Measurements from ENCODE around the gene RNF31.

The RNF31 gene

GRCh38 chr14:24181371-24182077 lies 34.2 kb downstream of the RNF31 start:
- no peak for TF ChIP-seq EZH2phosphoT487 (IDR thresholded peaks at IDR 0.05; ENCODE audit: low read depth)
- no peak for TF ChIP-seq CTCF (IDR thresholded peaks at IDR 0.05; ENCODE audit: low read depth, low read length)
- no peak overlapping the region for H3K4me3 ChIP-seq (ENCODE audit: low read length)
- H3K4me1 ChIP-seq (ENCODE audit: low read length): no peaks in the 10 kb centered on the region
- no peak overlapping the region for H2AFZ ChIP-seq (ENCODE audit: low read depth, low read length)
- H3K27me3 ChIP-seq (ENCODE audit: low read depth, low read length): no peaks in the 10 kb centered on the region
- peaks cover 5% of the 10 kb centered on the region; the same call in 1 of the 2 replicates for H3K79me2 ChIP-seq (ENCODE audit: low read length)
- no peaks in the 10 kb centered on the region for H4K20me1 ChIP-seq (ENCODE audit: insufficient read depth, low read length)
- no peak overlapping the region for H3K4me2 ChIP-seq (ENCODE audit: low read length)
- H3K36me3 ChIP-seq (replicated peaks; ENCODE audit: low read depth, low read length): peaks cover 71% of the 10 kb centered on the region
- H3K9ac ChIP-seq (ENCODE audit: low read length): no peak overlapping the region
- H3K9me3 ChIP-seq (ENCODE audit: insufficient read depth, low read length): no peaks in the 10 kb centered on the region
- no peak overlapping the region for H3K27ac ChIP-seq (ENCODE audit: low read length)

DNA sequence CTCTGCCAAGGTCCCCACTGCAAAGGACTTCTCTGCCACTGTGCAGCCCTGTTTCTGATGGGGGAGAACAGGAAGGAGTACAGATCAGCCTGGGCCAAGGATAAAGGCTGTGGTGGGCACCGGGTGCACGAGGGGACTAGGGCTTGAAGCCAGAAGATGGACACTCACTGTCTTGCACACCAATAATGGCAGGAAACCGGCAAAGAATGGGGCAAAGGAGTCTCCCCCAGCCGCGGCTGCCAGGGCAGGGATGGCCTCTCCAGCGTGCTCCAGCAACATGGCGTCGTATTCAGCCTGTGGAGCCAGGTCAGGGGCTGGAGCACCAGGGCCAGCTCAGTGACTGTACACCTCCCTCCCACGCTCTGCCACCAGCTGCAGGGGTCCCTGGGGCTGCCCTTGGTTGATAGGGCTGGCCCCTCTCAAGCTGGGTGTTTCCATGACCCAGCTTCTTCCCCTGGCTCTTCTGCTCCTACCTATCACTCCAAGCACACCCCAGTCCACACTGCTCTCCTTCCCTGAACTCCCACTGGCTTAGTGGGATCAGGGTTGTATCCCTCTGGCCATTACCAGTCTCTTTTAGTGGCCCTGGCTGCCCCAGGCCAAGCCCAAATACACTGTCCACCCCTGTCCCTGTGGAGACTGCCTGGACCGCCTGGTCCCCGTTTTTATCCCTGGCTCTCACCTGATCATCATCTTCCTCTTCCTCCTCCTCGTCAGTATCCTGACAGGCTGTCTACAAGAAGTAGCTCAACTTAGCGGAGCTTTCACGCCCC lies 35.0 kb downstream of the RNF31 start:
- Histone ChIP-seq H3K4me3 (ENCODE audit: low read length) (no peak overlapping the region), H3K79me2 (ENCODE audit: low read length) (peaks cover 13% of the 10 kb centered on the region), H3K4me1 (ENCODE audit: low read length) (peaks cover under 1% of the 10 kb centered on the region), H3K9me3 (ENCODE audit: insufficient read depth, low read length) (no peaks in the 10 kb centered on the region), H3K27ac (ENCODE audit: low read length) (no peak overlapping the region), H3K27me3 (ENCODE audit: low read depth, low read length) (no peaks in the 10 kb centered on the region), H3K36me3 (replicated peaks; ENCODE audit: low read depth, low read length) (peaks cover 70% of the 10 kb centered on the region), H3K4me2 (ENCODE audit: low read length) (no peak overlapping the region), H4K20me1 (ENCODE audit: insufficient read depth, low read length) (no peaks in the 10 kb centered on the region), H3K9ac (ENCODE audit: low read length) (no peak overlapping the region), H2AFZ (ENCODE audit: low read depth, low read length) (no peak overlapping the region)
- no peak for TF ChIP-seq EZH2phosphoT487 (IDR thresholded peaks at IDR 0.05; ENCODE audit: low read depth)
- no peak for TF ChIP-seq CTCF (IDR thresholded peaks at IDR 0.05; ENCODE audit: low read depth, low read length)

DNA sequence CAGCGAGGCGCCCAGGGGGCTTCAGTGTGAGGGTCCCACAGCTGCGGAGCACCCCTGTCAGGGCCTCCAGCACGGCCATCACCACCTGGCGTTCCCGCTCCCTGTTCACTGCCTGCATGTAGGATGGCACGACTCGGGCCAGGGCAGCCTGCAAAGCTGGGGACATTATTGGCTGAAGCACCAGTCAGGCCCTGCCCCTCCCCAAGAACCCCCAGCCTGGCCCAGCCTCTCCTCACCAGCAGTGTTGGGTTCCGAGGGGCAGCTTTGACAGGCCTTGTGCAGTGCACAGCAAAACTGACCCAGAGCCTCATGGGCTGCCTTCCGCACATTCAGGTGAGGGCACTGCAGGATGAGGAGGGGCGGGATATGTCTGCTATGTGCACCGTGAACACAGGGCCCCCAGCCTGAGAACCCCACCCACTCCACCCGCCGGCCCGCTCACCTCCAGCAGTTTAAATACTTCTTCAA lies 35.8 kb downstream of the RNF31 start:
- no peak for TF ChIP-seq EZH2phosphoT487 (IDR thresholded peaks at IDR 0.05; ENCODE audit: low read depth)
- no peak for TF ChIP-seq CTCF (IDR thresholded peaks at IDR 0.05; ENCODE audit: low read depth, low read length)
- no peaks in the 10 kb centered on the region for H3K9me3 ChIP-seq (ENCODE audit: insufficient read depth, low read length)
- peaks cover 68% of the 10 kb centered on the region for H3K36me3 ChIP-seq (replicated peaks; ENCODE audit: low read depth, low read length)
- H3K4me1 ChIP-seq (ENCODE audit: low read length): peaks cover 8% of the 10 kb centered on the region
- H3K4me3 ChIP-seq (ENCODE audit: low read length): no peak overlapping the region
- no peak overlapping the region for H3K9ac ChIP-seq (ENCODE audit: low read length)
- H3K79me2 ChIP-seq (ENCODE audit: low read length): peaks cover 20% of the 10 kb centered on the region
- no peaks in the 10 kb centered on the region for H3K27me3 ChIP-seq (ENCODE audit: low read depth, low read length)
- H3K4me2 ChIP-seq (ENCODE audit: low read length): no peak overlapping the region
- no peak overlapping the region for H2AFZ ChIP-seq (ENCODE audit: low read depth, low read length)
- no peak overlapping the region for H3K27ac ChIP-seq (ENCODE audit: low read length)
- H4K20me1 ChIP-seq (ENCODE audit: insufficient read depth, low read length): no peaks in the 10 kb centered on the region

Data from OCI-LY3 (cell line).